Fibroblast of mammary gland (primary cell): Measurements from ENCODE around the gene OR4D10.
"Not testable (repeated sequence)": the region's sequence is repeated elsewhere in the genome, so short reads cannot be mapped to it uniquely, and the experiment has no call there.

ENCODE experiments used
- DNase-seq: peaks from one replicate; pipeline ENCODE4 v3.0.0-alpha.2; 2010; ENCODE audit warnings: low read depth
- H3K4me3 ChIP-seq: 2 replicates; pipeline ENCODE4 v1.5.1; 2011; ENCODE audit warnings: low read depth, mild to moderate bottlenecking, low read length, moderate library complexity; ENCODE audit not compliant: control insufficient read depth
- CTCF ChIP-seq: conservative IDR thresholded peaks from 2 replicates; pipeline ENCODE4 v1.5.1; 2011; ENCODE audit warnings: low read depth, low read length, inconsistent platforms; ENCODE audit not compliant: control insufficient read depth, insufficient read depth

Gene OR4D10

GRCh38 chr11:59475176-59475575, 2.1 kb downstream of the OR4D10 start:
- DNase-seq, result no peak
- TF ChIP-seq CTCF, result no peak
- H3K4me3 ChIP-seq, result no peak overlapping the region

GRCh38 chr11:59479906-59480305, 6.8 kb downstream of the OR4D10 start:
- no peak for TF ChIP-seq CTCF
- no peak for DNase-seq
- no peak overlapping the region for H3K4me3 ChIP-seq

- no peak for DNase-seq
- no peak for TF ChIP-seq CTCF
- H3K4me3 ChIP-seq, result no peak overlapping the region
Measured at GRCh38 chr11:59480359-59480758, 7.2 kb downstream of the OR4D10 start.

GRCh38 chr11:59501931-59502330, 28.8 kb downstream of the OR4D10 start:
- TF ChIP-seq CTCF, result no peak
- no peak overlapping the region for H3K4me3 ChIP-seq
- DNase-seq, result no peak

GRCh38 chr11:59503276-59503675, 30.2 kb downstream of the OR4D10 start, which contains the start of gene OR4D11:
Gene OR4D11 (plus strand): TSS chr11:59503576. CDS start chr11:59503576, 0 bp downstream.
- no peak for TF ChIP-seq CTCF
- no peak within 1 kb of the TSS for H3K4me3 ChIP-seq
- DNase-seq, result no peak

- no peak for TF ChIP-seq CTCF
- H3K4me3 ChIP-seq, result no peak within 1 kb of the TSS
- DNase-seq, result no peak
Measured at GRCh38 chr11:59510941-59511589, 38.0 kb downstream of the OR4D10 start, which contains the start of gene OR4D9. Gene OR4D9 (plus strand): TSS chr11:59511539. CDS start chr11:59514913, 3,374 bp downstream.

GRCh38 chr11:59511675-59512074, 38.6 kb downstream of the OR4D10 start:
- no peak for TF ChIP-seq CTCF
- H3K4me3 ChIP-seq, result no peak overlapping the region
- no peak for DNase-seq

- H3K4me3 ChIP-seq, DNase-seq: not testable (repeated sequence)
Measured at GRCh38 chr11:59520139-59520538, 47.0 kb downstream of the OR4D10 start.
